Suprapubic skin (tissue), 4 donors: Measurements from ENCODE around the gene DPH7. TPM values are rescaled to one million over a fixed set of nuclear protein-coding genes. Genes with fewer than 3 reads are reported as not detected.

ENCODE experiments used
- DNase-seq, 2 donors: peaks; one replicate each; pipeline ENCODE4 v3.0.0-alpha.2; 2019; ENCODE audit warnings: low spot score in 2 of 2
- H3K27ac ChIP-seq: fragments of 200-600 bp; sonication (generic); one replicate; pipeline ENCODE4 v1.5.1; 2019
- H3K27me3 ChIP-seq: fragments of 200-600 bp; sonication (generic); one replicate; pipeline ENCODE4 v1.5.1; 2019
- H3K36me3 ChIP-seq: fragments of 200-600 bp; sonication (generic); one replicate; pipeline ENCODE4 v1.5.1; 2019
- H3K4me1 ChIP-seq: fragments of 200-600 bp; sonication (generic); one replicate; pipeline ENCODE4 v1.5.1; 2019
- H3K4me3 ChIP-seq: fragments of 200-600 bp; sonication (generic); one replicate; pipeline ENCODE4 v1.5.1; 2019; ENCODE audit warnings: mild to moderate bottlenecking
- H3K9me3 ChIP-seq: fragments of 200-600 bp; sonication (generic); one replicate; pipeline ENCODE4 v1.5.1; 2019
- CTCF ChIP-seq, 2 donors: fragments of 200-600 bp in 1 of 2; fragments of 450-650 bp in 1 of 2; sonication (generic) in 1 of 2; IDR thresholded peaks; one replicate each; pipeline ENCODE4 v1.5.1; 2016 to 2019; ENCODE audit warnings: antibody characterized with exemption in 2 of 2, mild to moderate bottlenecking in 1 of 2, moderate library complexity in 1 of 2
- EP300 ChIP-seq: sonication (generic); formaldehyde crosslinking; IDR thresholded peaks from one replicate; pipeline ENCODE4 v1.6.1; 2017; ENCODE audit warnings: antibody characterized with exemption
- POLR2A ChIP-seq, 2 donors: fragments of 450-650 bp; IDR thresholded peaks; one replicate each; pipeline ENCODE4 v1.6.1; 2017; ENCODE audit warnings: antibody characterized with exemption in 2 of 2, mild to moderate bottlenecking in 2 of 2, moderate library complexity in 2 of 2
- POLR2AphosphoS5 ChIP-seq, 3 donors: sonication (generic); formaldehyde crosslinking; IDR thresholded peaks; one replicate each; pipeline ENCODE4 v1.6.1; 2017; ENCODE audit warnings: antibody characterized with exemption in 3 of 3
- WGBS: methylation state at CpG from one replicate; pipeline ENCODE4 v1.1.5; 2018; 5-methylcytosine and 5-hydroxymethylcytosine counted together
- total RNA-seq, 4 donors: library from RNA; depleted of rRNA; stranded (reverse); fragments of >200 nt; gene quantifications; one replicate each; pipeline ENCODE4 v1.1.0, GENCODE V29; 2016

DPH7 gene
- total RNA-seq, 4 donors from 2014 or later: 26.8 to 64.8 (median 34.1) TPM

- no peaks in the 10 kb centered on the region for H3K4me1 ChIP-seq
- TF ChIP-seq POLR2A (IDR thresholded peaks at IDR 0.05) (no peak), EP300 (no peak), CTCF (IDR thresholded peaks at IDR 0.05) (no peak), POLR2AphosphoS5 (IDR thresholded peaks at IDR 0.05) (no peak)
- no peak overlapping the region for H3K27ac ChIP-seq
- H3K27me3 ChIP-seq: no peaks in the 10 kb centered on the region
- peaks cover 31% of the 10 kb centered on the region for H3K36me3 ChIP-seq
- H3K9me3 ChIP-seq: no peaks in the 10 kb centered on the region
- H3K4me3 ChIP-seq: no peak overlapping the region
- WGBS: 100% methylated on average over 6 of the region's 18 CpGs
- no peak for DNase-seq
Measured at GRCh38 chr9:137564817-137565411, 13.8 kb downstream of the DPH7 start.

- peaks cover 38% of the 10 kb centered on the region for H3K36me3 ChIP-seq
Measured at GRCh38 chr9:137564134-137564533, 14.6 kb downstream of the DPH7 start.

GRCh38 chr9:137558127-137558526 lies 20.6 kb downstream of the DPH7 start:
- Histone ChIP-seq H3K4me3 (no peak overlapping the region), H3K4me1 (no peaks in the 10 kb centered on the region), H3K27me3 (no peaks in the 10 kb centered on the region), H3K36me3 (peaks cover 56% of the 10 kb centered on the region), H3K27ac (no peak overlapping the region), H3K9me3 (no peaks in the 10 kb centered on the region)
- DNase-seq: no peak
- WGBS: 94% methylated on average over 4 of the region's 4 CpGs
- TF ChIP-seq EP300 (no peak), CTCF (IDR thresholded peaks at IDR 0.05) (no peak), POLR2AphosphoS5 (IDR thresholded peaks at IDR 0.05) (no peak), POLR2A (IDR thresholded peaks at IDR 0.05) (no peak)

More at GRCh38 chr9:137564134-137564533, 14.6 kb downstream of the DPH7 start:
- no peak overlapping the region for H3K4me3 ChIP-seq
- H3K27ac ChIP-seq: no peak overlapping the region
- H3K4me1 ChIP-seq: no peaks in the 10 kb centered on the region
- no peaks in the 10 kb centered on the region for H3K27me3 ChIP-seq
- no peak for DNase-seq
- TF ChIP-seq CTCF (IDR thresholded peaks at IDR 0.05) (no peak), POLR2A (IDR thresholded peaks at IDR 0.05) (no peak), POLR2AphosphoS5 (IDR thresholded peaks at IDR 0.05) (no peak), EP300 (no peak)
- no peaks in the 10 kb centered on the region for H3K9me3 ChIP-seq
- 94% methylated on average over 10 of the region's 10 CpGs for WGBS

- Histone ChIP-seq H3K4me3 (no peak overlapping the region), H3K27ac (no peak overlapping the region), H3K27me3 (no peaks in the 10 kb centered on the region), H3K36me3 (peaks cover 47% of the 10 kb centered on the region), H3K4me1 (peaks cover 10% of the 10 kb centered on the region), H3K9me3 (no peaks in the 10 kb centered on the region)
- no peak for DNase-seq
- TF ChIP-seq CTCF (IDR thresholded peaks at IDR 0.05) (no peak), POLR2A (IDR thresholded peaks at IDR 0.05) (no peak), POLR2AphosphoS5 (IDR thresholded peaks at IDR 0.05) (no peak), EP300 (no peak)
- 82% methylated on average over 24 of the region's 24 CpGs for WGBS
Measured at GRCh38 chr9:137556069-137556838, 22.5 kb downstream of the DPH7 start.

GRCh38 chr9:137555179-137555578 lies 23.5 kb downstream of the DPH7 start:
- Histone ChIP-seq H3K9me3 (no peaks in the 10 kb centered on the region), H3K36me3 (peaks cover 46% of the 10 kb centered on the region), H3K27ac (no peak overlapping the region), H3K4me1 (peaks cover 13% of the 10 kb centered on the region), H3K4me3 (no peak overlapping the region), H3K27me3 (no peaks in the 10 kb centered on the region)
- no peak for DNase-seq
- WGBS: 88% methylated on average over 8 of the region's 10 CpGs
- no peak for TF ChIP-seq POLR2A (IDR thresholded peaks at IDR 0.05)
- no peak for TF ChIP-seq POLR2AphosphoS5 (IDR thresholded peaks at IDR 0.05)
- TF ChIP-seq CTCF (IDR thresholded peaks at IDR 0.05): no peak
- TF ChIP-seq EP300: no peak
